Rectal smooth muscle tissue (tissue), 1 donor: Measurements from ENCODE around the gene CADPS.

Experiments used
- H3K27ac ChIP-seq: one replicate; pipeline ENCODE4 v1.7.0; 2013; ENCODE audit warnings: low read depth, low read length, inconsistent platforms
- H3K27me3 ChIP-seq: one replicate; pipeline ENCODE4 v1.7.0; 2013; ENCODE audit warnings: low read length; ENCODE audit not compliant: control insufficient read depth, insufficient read depth
- H3K36me3 ChIP-seq: one replicate; pipeline ENCODE4 v1.7.0; 2013; ENCODE audit warnings: low read length; ENCODE audit not compliant: control insufficient read depth, insufficient read depth
- H3K4me1 ChIP-seq: one replicate; pipeline ENCODE4 v1.7.0; 2013; ENCODE audit warnings: low read length; ENCODE audit not compliant: control insufficient read depth, insufficient read depth
- H3K4me3 ChIP-seq: one replicate; pipeline ENCODE4 v1.7.0; 2013; ENCODE audit warnings: low read length
- H3K9ac ChIP-seq: one replicate; pipeline ENCODE4 v1.7.0; 2013; ENCODE audit warnings: low read length

CADPS gene

DNA sequence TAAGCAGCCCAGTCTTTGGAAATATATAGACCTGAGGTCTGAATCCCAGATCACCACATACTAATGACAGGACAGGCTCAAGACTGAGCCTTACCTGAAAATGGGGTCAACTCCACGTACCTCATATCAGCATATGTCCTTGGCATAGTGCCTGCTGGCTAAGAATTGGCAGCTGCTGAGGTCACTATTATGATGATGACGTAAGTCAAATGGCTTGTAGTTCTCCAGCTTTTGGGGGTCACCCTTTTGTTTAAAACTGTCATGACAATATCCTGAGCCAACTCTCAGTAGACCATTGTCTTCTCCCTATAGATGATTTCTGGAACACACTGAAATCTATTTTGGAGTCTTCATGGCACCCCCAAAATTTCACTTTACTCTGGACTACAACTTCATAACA is 16.8 kb upstream of the CADPS start:
- Histone ChIP-seq H3K27me3 (no peaks in the 10 kb centered on the region), H3K4me1 (no peaks in the 10 kb centered on the region), H3K27ac (no peak overlapping the region), H3K9ac (no peak overlapping the region), H3K4me3 (no peak overlapping the region), H3K36me3 (no peaks in the 10 kb centered on the region)

DNA sequence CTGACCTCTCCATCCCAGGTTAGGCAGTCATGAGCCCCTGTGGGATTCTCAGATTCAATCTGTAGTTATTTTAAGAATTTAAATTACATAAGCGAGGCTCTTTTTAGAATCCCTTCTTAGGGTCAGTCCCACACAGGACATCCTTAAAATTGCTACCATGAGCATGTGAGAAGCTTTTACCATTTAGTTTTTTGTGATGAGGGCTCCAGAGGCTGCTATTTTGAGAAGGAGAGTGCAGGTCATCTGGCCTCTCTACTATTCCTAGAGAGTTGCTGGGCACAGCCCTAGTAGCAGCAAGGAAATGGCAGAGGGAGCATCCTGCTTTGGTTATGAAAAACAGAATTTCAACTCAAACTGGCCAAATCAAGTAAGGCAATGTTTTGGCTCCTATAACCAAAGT is 13.6 kb upstream of the CADPS start:
- H3K36me3 ChIP-seq = no peaks in the 10 kb centered on the region
- no peaks in the 10 kb centered on the region for H3K27me3 ChIP-seq
- no peak overlapping the region for H3K27ac ChIP-seq
- no peaks in the 10 kb centered on the region for H3K4me1 ChIP-seq
- no peak overlapping the region for H3K4me3 ChIP-seq
- no peak overlapping the region for H3K9ac ChIP-seq

GRCh38 chr3:62888180-62888579 is 13.0 kb upstream of the CADPS start:
- no peak overlapping the region for H3K27ac ChIP-seq
- H3K4me1 ChIP-seq = no peaks in the 10 kb centered on the region
- no peak overlapping the region for H3K9ac ChIP-seq
- no peaks in the 10 kb centered on the region for H3K36me3 ChIP-seq
- H3K4me3 ChIP-seq = no peak overlapping the region
- H3K27me3 ChIP-seq = no peaks in the 10 kb centered on the region

DNA sequence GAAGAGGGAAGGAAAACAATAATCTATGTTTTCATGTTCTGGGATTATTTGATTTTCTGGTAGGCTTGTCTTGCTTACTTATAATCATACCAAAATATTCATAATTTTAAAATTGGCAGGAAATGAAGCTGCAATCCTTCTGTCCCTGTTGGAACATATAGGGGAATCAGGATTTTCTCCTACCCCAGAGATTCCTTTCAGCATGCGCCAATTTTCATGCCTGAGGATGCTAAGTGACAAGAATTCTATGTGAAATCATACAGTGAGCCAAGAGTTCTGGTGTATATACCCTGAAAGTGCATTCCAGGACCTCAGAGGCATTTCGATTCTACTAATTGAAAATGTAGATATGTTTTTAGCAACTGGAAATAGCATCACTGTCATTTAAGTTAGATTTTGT is 9.9 kb upstream of the CADPS start:
- H3K9ac ChIP-seq = no peak overlapping the region
- H3K27me3 ChIP-seq = no peaks in the 10 kb centered on the region
- no peaks in the 10 kb centered on the region for H3K4me1 ChIP-seq
- H3K27ac ChIP-seq = no peak overlapping the region
- no peaks in the 10 kb centered on the region for H3K36me3 ChIP-seq
- H3K4me3 ChIP-seq = no peak overlapping the region

DNA sequence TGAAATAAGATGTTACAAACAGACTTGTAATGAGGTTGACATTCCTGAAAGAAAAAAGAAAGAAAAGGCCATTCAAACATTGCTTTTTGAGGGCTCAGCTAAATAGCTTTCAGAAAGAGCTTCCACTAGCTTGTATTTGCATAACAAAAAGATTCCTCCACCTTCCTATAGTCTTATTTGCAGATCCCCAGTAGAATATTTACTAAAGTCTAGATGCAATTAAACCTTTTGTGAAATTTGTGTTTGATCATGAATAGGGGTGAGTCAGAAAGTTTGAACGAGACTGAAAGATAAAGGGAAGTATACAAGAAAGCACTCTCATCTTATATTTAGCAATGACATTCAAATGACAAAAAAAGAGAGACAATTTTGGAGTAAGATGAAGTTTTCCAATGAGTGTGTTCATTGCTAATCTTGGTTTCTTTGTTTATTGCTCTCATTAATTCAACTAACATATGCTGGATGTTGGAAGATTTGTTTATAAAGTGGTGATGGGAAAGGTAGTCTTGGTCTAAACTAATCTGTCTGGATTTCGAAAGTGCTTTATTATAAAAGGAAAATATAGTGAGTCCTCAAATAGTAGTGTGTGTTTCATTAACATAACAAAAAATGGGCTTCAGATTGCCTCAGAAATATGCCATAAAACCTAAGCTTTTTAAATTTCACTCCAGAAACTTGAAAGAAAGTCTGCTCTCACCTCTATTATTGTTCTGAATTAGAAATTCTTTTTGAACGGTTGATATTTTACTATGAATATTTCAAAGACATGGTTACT is 9.1 kb upstream of the CADPS start:
- no peaks in the 10 kb centered on the region for H3K27me3 ChIP-seq
- H3K36me3 ChIP-seq = no peaks in the 10 kb centered on the region
- no peak overlapping the region for H3K9ac ChIP-seq
- H3K4me1 ChIP-seq = no peaks in the 10 kb centered on the region
- no peak overlapping the region for H3K4me3 ChIP-seq
- no peak overlapping the region for H3K27ac ChIP-seq

DNA sequence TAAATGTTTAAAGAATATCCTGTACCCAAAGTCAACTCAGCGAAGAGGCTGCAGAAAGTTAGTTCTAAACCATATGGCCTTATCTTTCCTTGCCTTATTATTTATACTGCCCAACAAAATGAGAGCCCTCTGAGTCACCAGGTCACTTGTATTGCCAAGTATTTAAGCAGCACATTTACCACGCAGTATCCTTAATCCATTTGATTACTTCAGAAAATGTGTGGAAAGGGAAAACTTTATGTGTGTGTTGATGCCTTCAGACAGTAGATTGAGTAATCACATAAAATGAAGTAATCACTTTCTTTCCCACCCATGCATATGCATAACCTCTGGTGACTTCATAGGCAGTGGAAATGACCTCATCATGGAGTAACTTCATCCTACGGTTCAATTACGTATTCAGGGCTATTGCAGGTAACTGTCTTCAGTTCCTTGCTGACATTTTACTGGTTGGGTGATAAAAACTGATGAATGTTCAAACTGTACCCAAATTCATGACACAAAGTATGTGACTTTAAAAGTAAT is 7.5 kb upstream of the CADPS start:
- H3K27me3 ChIP-seq = no peaks in the 10 kb centered on the region
- no peaks in the 10 kb centered on the region for H3K4me1 ChIP-seq
- H3K36me3 ChIP-seq = no peaks in the 10 kb centered on the region
- H3K27ac ChIP-seq = no peak overlapping the region
- H3K4me3 ChIP-seq = no peak overlapping the region
- no peak overlapping the region for H3K9ac ChIP-seq

DNA sequence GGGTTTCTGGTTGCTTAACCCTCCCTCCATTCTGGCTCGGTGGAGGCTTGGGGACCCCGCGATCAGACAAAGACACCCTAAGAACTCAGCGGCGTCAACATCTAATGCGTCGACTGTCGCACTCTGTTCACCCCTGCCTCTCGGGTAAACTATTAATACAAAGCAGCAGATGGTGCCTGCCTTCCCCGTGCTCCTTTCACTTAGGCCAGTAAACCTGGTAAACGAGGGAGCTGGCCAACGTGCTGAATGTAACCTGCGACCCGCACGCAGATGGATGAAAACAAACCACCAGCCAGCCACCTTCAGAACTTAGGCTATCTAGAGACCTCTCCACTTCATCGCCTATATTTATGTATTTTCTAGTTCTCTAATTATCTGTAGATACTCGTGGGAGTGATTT is 848 bp upstream of the CADPS start:
- Histone ChIP-seq H3K27ac (no peak overlapping the region), H3K4me1 (no peaks in the 10 kb centered on the region), H3K9ac (no peak overlapping the region), H3K4me3 (no peak overlapping the region), H3K27me3 (peaks cover 7% of the 10 kb centered on the region), H3K36me3 (no peaks in the 10 kb centered on the region)

DNA sequence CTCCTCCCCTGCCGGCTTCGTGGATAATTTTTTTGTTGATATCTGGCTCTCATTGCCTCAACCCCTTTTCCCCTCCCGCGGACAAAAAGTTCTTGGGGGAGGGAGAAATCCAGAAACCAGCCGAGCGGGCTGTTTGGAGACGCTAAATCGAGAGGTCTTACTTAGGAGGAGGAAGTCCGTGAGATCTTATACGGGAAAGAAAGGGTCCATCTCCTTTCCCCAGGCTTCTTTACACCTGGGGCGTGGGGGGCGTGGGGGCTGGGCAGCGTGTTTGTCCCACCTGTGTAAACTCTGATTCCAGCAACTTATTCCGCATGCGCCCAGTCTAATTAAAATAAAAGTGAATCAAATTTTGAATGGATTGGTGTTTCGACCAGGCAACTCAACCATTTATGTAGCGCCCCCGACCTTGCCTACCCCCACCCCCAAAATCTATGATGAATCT is 364 bp upstream of the CADPS start:
- no peaks in the 10 kb centered on the region for H3K4me1 ChIP-seq
- no peaks in the 10 kb centered on the region for H3K36me3 ChIP-seq
- H3K27me3 ChIP-seq = peaks cover 7% of the 10 kb centered on the region
- no peak overlapping the region for H3K27ac ChIP-seq
- H3K9ac ChIP-seq = no peak overlapping the region
- H3K4me3 ChIP-seq = no peak overlapping the region

DNA sequence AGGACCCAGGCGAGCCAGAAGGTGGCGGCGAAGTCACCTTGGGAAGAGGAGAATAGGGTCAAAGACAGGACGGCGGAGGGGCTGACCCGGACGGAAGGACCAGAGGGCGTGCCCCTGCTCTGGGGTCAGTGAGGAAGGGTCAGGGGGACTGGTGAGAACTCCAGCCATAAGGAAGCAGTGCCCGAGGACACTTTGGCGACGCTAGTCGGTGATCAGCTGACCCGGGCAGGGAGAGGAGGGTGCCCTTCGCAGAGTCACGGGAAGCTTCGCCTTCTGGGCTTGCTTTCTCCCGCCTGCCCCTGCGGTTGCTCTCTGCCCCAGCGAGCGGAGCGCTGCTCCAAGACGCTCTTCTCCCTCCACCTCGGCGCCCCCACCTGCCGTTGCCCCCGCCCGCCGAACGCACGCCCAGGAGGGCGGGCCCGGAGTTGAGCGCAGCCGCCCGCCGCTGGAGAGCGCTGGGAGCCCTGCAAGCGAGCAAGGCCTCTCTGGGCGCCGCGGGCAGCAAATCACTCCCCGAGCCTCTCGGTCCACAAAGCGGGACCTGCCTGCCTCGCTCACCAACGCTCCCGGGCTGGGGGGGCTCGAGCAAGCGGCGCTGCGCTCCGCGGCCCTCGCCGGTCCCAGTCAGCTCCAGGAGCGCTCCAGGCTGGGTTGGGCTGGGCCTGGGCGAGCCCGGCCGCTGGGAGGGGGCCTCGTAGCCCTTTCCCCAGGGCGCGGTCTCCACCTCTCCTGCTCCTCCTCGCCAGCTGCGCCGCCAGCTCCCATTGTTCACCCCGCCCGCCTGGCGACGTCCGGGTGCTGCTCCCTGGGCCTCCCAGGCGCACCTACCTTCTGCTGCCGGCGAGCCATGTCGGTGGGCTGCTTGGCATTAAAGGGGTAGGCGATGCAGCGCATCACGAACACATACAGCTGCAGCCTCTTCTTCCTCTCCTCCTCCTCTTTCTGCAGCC is 1.2 kb downstream of the CADPS start:
- Histone ChIP-seq H3K36me3 (no peaks in the 10 kb centered on the region), H3K27ac (no peak overlapping the region), H3K9ac (no peak overlapping the region), H3K27me3 (peaks cover 7% of the 10 kb centered on the region), H3K4me1 (no peaks in the 10 kb centered on the region), H3K4me3 (peak overlapping the region; percentile 71)

DNA sequence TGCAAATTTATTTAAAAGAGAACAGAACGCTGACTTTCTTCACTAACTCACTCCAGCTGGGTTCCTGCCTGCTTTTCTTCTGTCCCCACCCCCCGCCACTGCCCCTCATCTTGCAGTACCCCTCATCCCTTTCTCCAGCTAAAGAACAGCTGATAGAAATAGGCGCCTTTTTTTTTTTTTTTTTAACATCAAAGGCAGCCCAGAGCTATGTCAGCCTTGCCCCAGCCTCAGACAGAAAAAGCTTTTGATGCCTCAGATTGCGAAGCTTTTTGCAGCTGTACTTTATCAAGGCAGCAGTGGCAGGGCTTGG is 1.8 kb downstream of the CADPS start:
- peak overlapping the region; percentile 71 for H3K4me3 ChIP-seq
- no peak overlapping the region for H3K9ac ChIP-seq
- no peaks in the 10 kb centered on the region for H3K4me1 ChIP-seq
- no peaks in the 10 kb centered on the region for H3K36me3 ChIP-seq
- H3K27ac ChIP-seq = no peak overlapping the region
- peaks cover 7% of the 10 kb centered on the region for H3K27me3 ChIP-seq

DNA sequence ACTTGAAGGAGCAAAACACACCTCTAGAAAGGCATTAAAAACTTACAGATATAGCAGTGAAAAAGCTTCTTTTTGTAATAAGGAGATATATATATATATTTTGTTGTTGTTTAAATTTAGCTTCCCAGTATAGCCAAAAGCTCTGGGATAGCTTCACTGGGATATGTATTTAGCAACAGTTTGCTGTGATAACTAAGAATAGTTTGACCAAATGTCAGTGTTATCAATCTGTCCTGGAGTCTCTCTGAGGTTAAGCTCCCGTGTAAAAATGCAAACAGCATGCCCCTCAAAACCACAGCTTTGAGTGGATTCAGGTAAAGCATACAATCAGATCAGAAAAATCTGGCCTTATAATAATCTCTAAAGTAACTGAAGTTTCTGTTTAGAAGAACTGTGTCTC is 2.9 kb downstream of the CADPS start:
- H3K4me1 ChIP-seq = no peaks in the 10 kb centered on the region
- H3K36me3 ChIP-seq = no peaks in the 10 kb centered on the region
- peaks cover 7% of the 10 kb centered on the region for H3K27me3 ChIP-seq
- no peak overlapping the region for H3K27ac ChIP-seq
- H3K9ac ChIP-seq = no peak overlapping the region
- no peak overlapping the region for H3K4me3 ChIP-seq

DNA sequence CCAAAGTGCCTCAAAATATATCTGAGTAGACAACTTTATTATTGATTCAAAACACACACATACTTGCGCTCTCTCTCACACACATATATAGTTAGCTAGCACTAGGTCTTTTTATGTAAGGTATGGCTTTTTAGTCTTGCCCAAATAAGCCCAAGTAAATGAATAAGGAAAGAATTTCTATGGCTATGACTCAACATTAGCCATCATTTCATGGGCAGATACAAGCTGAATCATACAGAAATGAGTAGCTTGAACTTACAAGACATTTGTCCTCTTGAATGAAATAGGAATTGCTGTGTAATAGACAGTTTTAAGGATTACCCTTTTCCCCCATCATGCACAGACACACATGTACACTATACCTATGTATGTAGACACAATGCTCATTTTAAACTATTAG is 4.9 kb downstream of the CADPS start:
- H3K27me3 ChIP-seq = peaks cover 6% of the 10 kb centered on the region
- no peak overlapping the region for H3K27ac ChIP-seq
- H3K4me3 ChIP-seq = no peak overlapping the region

More for the DNA sequence above, 4.9 kb downstream of the CADPS start:
- Histone ChIP-seq H3K4me1 (no peaks in the 10 kb centered on the region), H3K36me3 (no peaks in the 10 kb centered on the region), H3K9ac (no peak overlapping the region)
